A673 (cell line): Measurements from ENCODE around the gene ATP6V1C2. TPM values are rescaled to one million over a fixed set of nuclear protein-coding genes. Genes with fewer than 3 reads are reported as not detected.
"Not testable (repeated sequence)": the region's sequence is repeated elsewhere in the genome, so short reads cannot be mapped to it uniquely, and the experiment has no call there.

ENCODE experiments used
- BruUV-seq: library from RNA; stranded (reverse); fragments of 400-500 nt; replicated peaks from 2 replicates; lab custom pipeline; 2021; lab: Mats Ljungman, UMichigan
- CTCF ChIA-PET: fragments of 300-600 bp; sonication (Branson Sonifier 250); formaldehyde crosslinking; loops from one replicate; lab custom pipeline; 2022; ENCODE audit warnings: antibody characterized with exemption; lab: Charles Lee
- POLR2A ChIA-PET: fragments of 300-600 bp; sonication (Branson Sonifier 250); formaldehyde crosslinking; loops from one replicate; lab custom pipeline; 2022; ENCODE audit warnings: antibody characterized with exemption; ENCODE audit not compliant: low non-redundant PET; lab: Charles Lee
- DNase-seq: peaks from one replicate; pipeline ENCODE4 v3.0.0-alpha.2; 2015; ENCODE audit warnings: low spot score
- H3K27ac ChIP-seq: fragments of 200-600 bp; sonication (generic); 2 replicates; pipeline ENCODE4 v1.5.1; 2016; ENCODE audit warnings: mixed run types, low read depth, mild to moderate bottlenecking, mixed read lengths, antibody characterized with exemption, low read length; ENCODE audit not compliant: poor library complexity, severe bottlenecking
- H3K27me3 ChIP-seq: fragments of 200-600 bp; sonication (generic); replicated peaks from 2 replicates; pipeline ENCODE4 v1.6.1; 2017; ENCODE audit warnings: mixed run types, low read depth, mild to moderate bottlenecking, mixed read lengths, antibody characterized with exemption, low read length; ENCODE audit not compliant: insufficient read depth, poor library complexity
- H3K36me3 ChIP-seq: fragments of 200-600 bp; sonication (generic); 2 replicates; pipeline ENCODE4 v1.6.1; 2016; ENCODE audit warnings: mixed run types, mild to moderate bottlenecking, mixed read lengths, antibody characterized with exemption, low read length; ENCODE audit not compliant: insufficient read depth, poor library complexity, severe bottlenecking
- H3K4me1 ChIP-seq: fragments of 200-600 bp; sonication (generic); 2 replicates; pipeline ENCODE4 v1.6.1; 2017; ENCODE audit warnings: mixed run types, mild to moderate bottlenecking, mixed read lengths, antibody characterized with exemption, low read length; ENCODE audit not compliant: insufficient read depth, poor library complexity, severe bottlenecking
- H3K4me3 ChIP-seq: fragments of 200-600 bp; sonication (generic); 2 replicates; pipeline ENCODE4 v1.5.1; 2016; ENCODE audit warnings: low read depth, mixed run types, mild to moderate bottlenecking, mixed read lengths, low read length; ENCODE audit not compliant: poor library complexity, severe bottlenecking
- H3K9me3 ChIP-seq: fragments of 200-600 bp; sonication (generic); 2 replicates; pipeline ENCODE4 v1.6.1; 2016; ENCODE audit warnings: mixed run types, low read depth, mild to moderate bottlenecking, mixed read lengths, antibody characterized with exemption, low read length; ENCODE audit not compliant: poor library complexity, severe bottlenecking
- EZH2 ChIP-seq: fragments of 200-600 bp; sonication (generic); IDR thresholded peaks from 2 replicates; pipeline ENCODE4 v1.6.1; 2017; ENCODE audit warnings: borderline replicate concordance, low read depth, mild to moderate bottlenecking, mixed read lengths, antibody characterized with exemption, low read length; ENCODE audit not compliant: poor library complexity, severe bottlenecking
- intact Hi-C: fragments of 100-400 bp; cut with micrococcal nuclease; formaldehyde crosslinking; loops from one replicate; pipeline ENCODE4 v1.10.0; 2022; ENCODE audit not compliant: unreplicated experiment
- total RNA-seq: library from RNA; stranded (reverse); gene quantifications from 2 replicates; pipeline ENCODE4 v1.2.3, GENCODE V29; 2021
- TF ChIP-seq, protein P1 (sequence below): fragments of 300-800, 200-600 bp; sonication (generic); conservative IDR thresholded peaks from 2 replicates; pipeline ENCODE4 v1.5.1; 2017; ENCODE audit warnings: low read depth, mild to moderate bottlenecking, antibody characterized with exemption, low read length, moderate library complexity, mixed read lengths

Gene ATP6V1C2
- total RNA-seq, 1 experiment from 2014 or later: not detected

GRCh38 chr2:10810202-10811161 is 89.1 kb downstream of the ATP6V1C2 start:
- no peaks in the 10 kb centered on the region for H3K9me3 ChIP-seq
- no peak for TF ChIP-seq EZH2
- TF ChIP-seq, protein P1, sequence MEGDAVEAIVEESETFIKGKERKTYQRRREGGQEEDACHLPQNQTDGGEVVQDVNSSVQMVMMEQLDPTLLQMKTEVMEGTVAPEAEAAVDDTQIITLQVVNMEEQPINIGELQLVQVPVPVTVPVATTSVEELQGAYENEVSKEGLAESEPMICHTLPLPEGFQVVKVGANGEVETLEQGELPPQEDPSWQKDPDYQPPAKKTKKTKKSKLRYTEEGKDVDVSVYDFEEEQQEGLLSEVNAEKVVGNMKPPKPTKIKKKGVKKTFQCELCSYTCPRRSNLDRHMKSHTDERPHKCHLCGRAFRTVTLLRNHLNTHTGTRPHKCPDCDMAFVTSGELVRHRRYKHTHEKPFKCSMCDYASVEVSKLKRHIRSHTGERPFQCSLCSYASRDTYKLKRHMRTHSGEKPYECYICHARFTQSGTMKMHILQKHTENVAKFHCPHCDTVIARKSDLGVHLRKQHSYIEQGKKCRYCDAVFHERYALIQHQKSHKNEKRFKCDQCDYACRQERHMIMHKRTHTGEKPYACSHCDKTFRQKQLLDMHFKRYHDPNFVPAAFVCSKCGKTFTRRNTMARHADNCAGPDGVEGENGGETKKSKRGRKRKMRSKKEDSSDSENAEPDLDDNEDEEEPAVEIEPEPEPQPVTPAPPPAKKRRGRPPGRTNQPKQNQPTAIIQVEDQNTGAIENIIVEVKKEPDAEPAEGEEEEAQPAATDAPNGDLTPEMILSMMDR: no peak
- ChIA-PET POLR2A (no interaction called here), CTCF (no interaction called here)
- BruUV-seq: TSS peak; percentile 24
- intact Hi-C loops: no loop called here
- H3K27ac ChIP-seq: peak overlapping the region; percentile 97
- peaks cover 9% of the 10 kb centered on the region for H3K36me3 ChIP-seq
- H3K4me1 ChIP-seq: peaks cover 21% of the 10 kb centered on the region
- no peak for DNase-seq
- no peaks in the 10 kb centered on the region for H3K27me3 ChIP-seq
- peak overlapping the region; percentile 98 for H3K4me3 ChIP-seq

DNA sequence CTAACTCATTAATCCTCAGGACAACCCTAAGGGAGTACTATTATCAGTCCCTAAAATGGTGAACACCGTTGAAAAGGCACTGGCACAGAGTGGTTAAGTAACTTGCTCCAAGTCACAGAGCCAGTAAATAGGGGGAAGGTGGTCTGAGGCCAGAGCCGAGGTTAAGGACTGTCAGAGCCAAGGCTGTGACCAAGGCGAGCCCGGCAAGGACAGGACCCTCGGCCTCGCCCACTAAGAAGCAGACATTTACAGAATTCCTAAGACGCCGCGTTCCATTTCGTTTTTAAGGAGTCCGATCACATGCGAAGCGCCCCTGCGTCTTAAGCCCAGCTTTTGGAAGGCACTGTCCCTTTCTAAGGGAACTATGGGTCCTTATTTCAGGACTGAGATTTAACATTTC is 90.1 kb downstream of the ATP6V1C2 start:
- ChIA-PET POLR2A (no interaction called here), CTCF (interaction anchor here (2.2 kb wide), 1 partner anchor 21 kb away, joined by 12 read pairs; no protein-coding TSS in a partner anchor)
- DNase-seq: peak; percentile 12
- H3K4me1 ChIP-seq: peaks cover 21% of the 10 kb centered on the region
- H3K36me3 ChIP-seq: peaks cover 6% of the 10 kb centered on the region
- TF ChIP-seq, protein P1: no peak
- TF ChIP-seq EZH2: no peak
- intact Hi-C loops: no loop called here
- no peaks in the 10 kb centered on the region for H3K9me3 ChIP-seq
- H3K27ac ChIP-seq: peak overlapping the region; percentile 97
- H3K27me3 ChIP-seq: no peaks in the 10 kb centered on the region
- no TSS peak for BruUV-seq
- peak overlapping the region; percentile 98 for H3K4me3 ChIP-seq

DNA sequence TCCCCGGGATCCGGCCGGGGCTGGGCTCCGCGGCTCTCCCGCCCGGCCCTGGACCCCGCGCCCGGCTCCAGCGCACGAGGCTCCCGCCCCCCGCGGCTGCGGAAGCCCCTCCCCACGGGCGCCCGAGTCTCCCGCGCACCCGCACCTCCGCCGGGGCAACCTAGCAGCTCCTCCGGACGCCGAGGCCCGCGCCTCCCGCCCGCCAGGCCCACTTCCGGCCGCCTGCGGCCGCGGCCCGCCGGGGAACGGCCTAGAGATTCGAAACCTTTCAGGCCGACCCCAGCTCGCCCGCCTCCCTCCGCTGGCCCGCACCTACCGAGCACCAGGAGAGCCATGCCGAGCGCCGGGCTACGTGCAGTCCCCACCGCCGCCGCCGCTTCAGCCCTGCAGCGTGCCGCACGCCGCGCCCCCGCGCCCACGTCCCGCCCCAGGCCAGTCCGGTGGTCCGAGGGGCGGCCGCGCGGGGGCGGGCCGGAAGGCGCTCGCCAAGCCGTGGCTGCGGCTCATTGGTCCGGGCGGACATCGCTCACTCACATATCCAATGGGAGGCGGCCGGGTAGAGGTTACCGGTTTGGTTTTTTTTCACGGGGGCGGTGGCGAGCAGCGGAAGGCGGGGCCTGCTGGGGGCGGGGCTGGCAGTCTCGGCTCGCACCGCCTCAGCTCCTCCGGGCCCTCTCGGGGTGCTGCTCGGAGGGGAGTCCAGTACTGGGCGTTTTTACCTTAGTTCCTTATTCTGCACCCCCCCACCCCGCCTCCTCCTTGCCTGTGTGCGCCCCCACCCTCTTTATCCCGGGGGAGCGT is 91.1 kb downstream of the ATP6V1C2 start, which contains the start of gene PDIA6:
Gene PDIA6 (minus strand): TSS at position 424 of the 801 bp plus-strand sequence. CDS start 89 bp downstream, at position 335.
- Histone ChIP-seq H3K4me3 (peak within 1 kb of the TSS; percentile 98), H3K27me3 (no peaks in the 10 kb centered on the region), H3K9me3 (no peaks in the 10 kb centered on the region), H3K36me3 (peaks cover 4% of the 10 kb centered on the region), H3K27ac (peak within 1 kb of the TSS; percentile 97), H3K4me1 (peaks cover 21% of the 10 kb centered on the region)
- BruUV-seq: no TSS peak
- ChIA-PET POLR2A (interaction anchor here (0.5 kb wide), 1 partner anchor 366 kb away, joined by 5 read pairs; no protein-coding TSS in a partner anchor), CTCF (interaction anchor here (0.6 to 2.2 kb wide), 2 partner anchors 20 to 133 kb away, joined by 4 to 12 read pairs; no protein-coding TSS in a partner anchor)
- no peak for TF ChIP-seq EZH2
- TF ChIP-seq, protein P1: no peak
- DNase-seq: peak; percentile 97
- intact Hi-C loops: no loop called here

DNA sequence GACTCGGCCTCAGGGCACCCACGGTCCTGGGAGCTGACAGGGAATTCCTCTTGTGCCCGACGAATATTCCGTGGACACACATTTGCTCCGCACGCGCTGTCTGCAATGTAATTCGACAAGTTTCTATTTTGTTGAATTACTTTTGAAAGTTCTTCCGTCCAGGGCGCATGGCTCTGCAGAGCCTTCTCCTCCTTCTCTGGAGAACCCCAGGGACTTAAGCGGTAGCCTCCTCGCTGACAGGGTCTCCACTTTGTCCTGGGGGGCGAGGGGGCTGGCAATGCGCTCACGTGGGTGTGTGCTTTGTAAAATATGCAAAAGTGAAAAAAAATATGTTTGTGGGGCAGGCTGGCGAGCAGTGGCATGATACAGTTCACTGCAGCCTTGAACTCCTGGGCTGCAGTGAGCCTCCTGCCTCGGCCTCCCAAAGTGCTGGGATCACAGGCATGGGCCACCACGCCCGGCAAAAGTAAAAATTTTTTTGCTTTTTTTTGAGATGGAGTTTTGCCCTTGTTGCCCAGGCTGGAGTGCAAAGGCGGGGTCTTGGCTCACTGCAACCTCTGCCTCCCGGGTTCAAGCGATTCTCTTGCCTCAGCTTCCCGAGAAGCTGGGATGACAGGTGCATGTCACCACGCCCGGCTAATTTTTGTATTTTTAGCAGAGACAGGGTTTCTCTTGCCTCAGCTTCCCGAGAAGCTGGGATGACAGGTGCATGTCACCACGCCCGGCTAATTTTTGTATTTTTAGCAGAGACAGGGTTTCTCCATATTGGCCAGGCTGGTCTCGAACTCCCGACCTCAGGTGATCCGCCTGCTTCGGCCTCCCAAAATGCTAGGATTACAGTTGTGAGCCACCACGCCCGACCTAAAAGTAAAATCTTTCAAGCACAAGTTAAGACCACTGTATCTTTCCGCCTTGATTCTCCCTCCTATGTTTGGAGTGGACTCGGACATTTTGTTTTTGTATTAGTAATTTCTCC is 92.0 kb downstream of the ATP6V1C2 start:
- H3K27me3 ChIP-seq, intact Hi-C loops, DNase-seq, H3K36me3 ChIP-seq, H3K9me3 ChIP-seq, POLR2A ChIA-PET: not testable (repeated sequence)
- Histone ChIP-seq H3K4me3 (peak overlapping the region; percentile 98), H3K27ac (peak overlapping the region; percentile 97), H3K4me1 (peaks cover 21% of the 10 kb centered on the region)
- TSS peak; percentile 82 for BruUV-seq
- CTCF ChIA-PET: interaction anchor here (2.2 kb wide), 1 partner anchor 19 kb away, joined by 12 read pairs; no protein-coding TSS in a partner anchor
